HepG2 (cell line): ENCODE results near the gene RAB2B. TPM values are rescaled to one million over a fixed set of nuclear protein-coding genes. Genes with fewer than 3 reads are reported as not detected.

ENCODE experiments used
- CCDC6 ChIP-seq: sonication (generic); formaldehyde crosslinking; IDR thresholded peaks from 2 replicates; pipeline ENCODE4 v1.8.1; 2022; ENCODE audit warnings: mild to moderate bottlenecking, missing genetic modification reagents, moderate library complexity
- DNMT1 ChIP-seq: sonication (generic); formaldehyde crosslinking; IDR thresholded peaks from 2 replicates; pipeline ENCODE4 v1.5.1; 2020; ENCODE audit warnings: mild to moderate bottlenecking, missing genetic modification reagents
- EHMT2 ChIP-seq: fragments of 200-600 bp; sonication (generic); IDR thresholded peaks from 2 replicates; pipeline ENCODE4 v1.7.0; 2017; ENCODE audit warnings: antibody characterized with exemption, low read depth, low read length, borderline replicate concordance
- ELF3 ChIP-seq: IDR thresholded peaks from 2 replicates; pipeline ENCODE4 v1.6.1; 2016; ENCODE audit warnings: missing genetic modification reagents, missing compliant biosample characterization
- ETV5 ChIP-seq: IDR thresholded peaks from 2 replicates; pipeline ENCODE4 v1.6.1; 2018; ENCODE audit warnings: missing biosample characterization, missing genetic modification reagents, inconsistent platforms, borderline replicate concordance
- FIP1L1 ChIP-seq: fragments of 200-400 bp; formaldehyde crosslinking; IDR thresholded peaks from 2 replicates; pipeline ENCODE4 v1.6.1; 2018; ENCODE audit warnings: low read depth, mild to moderate bottlenecking, low read length, moderate library complexity, borderline replicate concordance; ENCODE audit not compliant: insufficient read depth
- FOXP1 ChIP-seq, 2 experiments: fragments of 450-650 bp in 1 of 2; IDR thresholded peaks; 2 replicates each; pipeline ENCODE4 v1.6.1; 2017 to 2018; ENCODE audit warnings: antibody characterized with exemption in 1 of 2
- HES4 ChIP-seq: sonication (generic); formaldehyde crosslinking; IDR thresholded peaks from 2 replicates; pipeline ENCODE4 v1.9.0; 2021; ENCODE audit warnings: mild to moderate bottlenecking, missing genetic modification reagents, borderline replicate concordance
- IRX3 ChIP-seq: sonication (generic); formaldehyde crosslinking; IDR thresholded peaks from 2 replicates; pipeline ENCODE4 v1.8.1; 2023; ENCODE audit warnings: mild to moderate bottlenecking, low read depth, missing genetic modification reagents, borderline replicate concordance
- KDM6A ChIP-seq: IDR thresholded peaks from 2 replicates; pipeline ENCODE4 v1.6.1; 2016; ENCODE audit warnings: low read depth
- PHB2 ChIP-seq: fragments of 450-650 bp; IDR thresholded peaks from 2 replicates; pipeline ENCODE4 v1.6.1; 2018; ENCODE audit not compliant: partially characterized antibody
- TCF7L2 ChIP-seq: IDR thresholded peaks from 2 replicates; pipeline ENCODE4 v1.6.1; 2011; ENCODE audit warnings: mild to moderate bottlenecking, low read depth, low read length, moderate library complexity
- ZBTB7A ChIP-seq: sonication (generic); formaldehyde crosslinking; IDR thresholded peaks from 2 replicates; pipeline ENCODE4 v1.8.0; 2022; ENCODE audit warnings: mild to moderate bottlenecking, missing genetic modification reagents
- ZMAT3 ChIP-seq: sonication (generic); formaldehyde crosslinking; conservative IDR thresholded peaks from 2 replicates; pipeline ENCODE4 v1.7.0; 2021; ENCODE audit warnings: missing genetic modification reagents
- ZNF260 ChIP-seq: sonication (generic); formaldehyde crosslinking; IDR thresholded peaks from 2 replicates; pipeline ENCODE4 v1.4.0; 2020; ENCODE audit warnings: missing genetic modification reagents, low read depth, mild to moderate bottlenecking, borderline replicate concordance
- ZNF333 ChIP-seq: sonication (generic); formaldehyde crosslinking; IDR thresholded peaks from 2 replicates; pipeline ENCODE4 v1.4.0; 2020; ENCODE audit warnings: mild to moderate bottlenecking, missing genetic modification reagents, borderline replicate concordance
- ZNF672 ChIP-seq: sonication (generic); formaldehyde crosslinking; IDR thresholded peaks from 2 replicates; pipeline ENCODE4 v1.8.1; 2022; ENCODE audit warnings: missing genetic modification reagents
- ZNF678 ChIP-seq: sonication (generic); formaldehyde crosslinking; IDR thresholded peaks from 2 replicates; pipeline ENCODE4 v1.4.0; 2020; ENCODE audit warnings: mild to moderate bottlenecking, missing genetic modification reagents
- ZNF788 ChIP-seq: sonication (generic); formaldehyde crosslinking; IDR thresholded peaks from 2 replicates; pipeline ENCODE4 v1.5.0; 2020; ENCODE audit warnings: mild to moderate bottlenecking, missing genetic modification reagents, borderline replicate concordance
- ZSCAN29 ChIP-seq: sonication (generic); formaldehyde crosslinking; conservative IDR thresholded peaks from 2 replicates; pipeline ENCODE4 v1.4.0; 2020; ENCODE audit warnings: mild to moderate bottlenecking, missing genetic modification reagents
- ZSCAN9 ChIP-seq: IDR thresholded peaks from 2 replicates; pipeline ENCODE4 v1.6.1; 2016; ENCODE audit warnings: borderline replicate concordance
- polyA plus RNA-seq, 8 experiments: library from polyadenylated mRNA; depleted of rRNA in 3 of 8; stranded (reverse) in 7 of 8; unstranded in 1 of 8; fragments of >200 nt; fragmentation: Illumina TruSeq in 4 of 8; extraction: Trizol in 4 of 8; gene quantifications; 2 replicates each; pipeline versions ENCODE4 v1.2.1 to v1.2.3, GENCODE V29; 2011 to 2016; ENCODE audit warnings: low read depth in 4 of 8, missing spikeins in 1 of 8, mixed read lengths in 1 of 8; ENCODE audit not compliant: insufficient read depth in 1 of 8
- total RNA-seq, 5 experiments: library from RNA; depleted of rRNA; stranded (reverse); fragments of >200 nt; fragmentation: Illumina TruSeq; extraction: Trizol; gene quantifications; 2 replicates each; pipeline ENCODE4 v1.2.3, GENCODE V29; 2016; ENCODE audit warnings: low read depth in 1 of 5
- TF ChIP-seq, protein P1 (sequence below): IDR thresholded peaks from 2 replicates; pipeline ENCODE4 v1.6.1; 2018; ENCODE audit warnings: missing genetic modification reagents
- TF ChIP-seq, protein P2 (sequence below): sonication (generic); formaldehyde crosslinking; IDR thresholded peaks from 2 replicates; pipeline ENCODE4 v1.5.0; 2020; ENCODE audit warnings: mild to moderate bottlenecking, missing genetic modification reagents
- TF ChIP-seq, protein P3 (sequence below): sonication (generic); formaldehyde crosslinking; conservative IDR thresholded peaks from 2 replicates; pipeline ENCODE4 v1.4.0; 2020; ENCODE audit warnings: missing genetic modification reagents

RAB2B gene
- total and polyA plus RNA-seq, 2 of the 13 experiments (the other 11 are each of a cell fraction or from before 2014, with no cell fraction given): 36.0 to 60.6 TPM

DNA sequence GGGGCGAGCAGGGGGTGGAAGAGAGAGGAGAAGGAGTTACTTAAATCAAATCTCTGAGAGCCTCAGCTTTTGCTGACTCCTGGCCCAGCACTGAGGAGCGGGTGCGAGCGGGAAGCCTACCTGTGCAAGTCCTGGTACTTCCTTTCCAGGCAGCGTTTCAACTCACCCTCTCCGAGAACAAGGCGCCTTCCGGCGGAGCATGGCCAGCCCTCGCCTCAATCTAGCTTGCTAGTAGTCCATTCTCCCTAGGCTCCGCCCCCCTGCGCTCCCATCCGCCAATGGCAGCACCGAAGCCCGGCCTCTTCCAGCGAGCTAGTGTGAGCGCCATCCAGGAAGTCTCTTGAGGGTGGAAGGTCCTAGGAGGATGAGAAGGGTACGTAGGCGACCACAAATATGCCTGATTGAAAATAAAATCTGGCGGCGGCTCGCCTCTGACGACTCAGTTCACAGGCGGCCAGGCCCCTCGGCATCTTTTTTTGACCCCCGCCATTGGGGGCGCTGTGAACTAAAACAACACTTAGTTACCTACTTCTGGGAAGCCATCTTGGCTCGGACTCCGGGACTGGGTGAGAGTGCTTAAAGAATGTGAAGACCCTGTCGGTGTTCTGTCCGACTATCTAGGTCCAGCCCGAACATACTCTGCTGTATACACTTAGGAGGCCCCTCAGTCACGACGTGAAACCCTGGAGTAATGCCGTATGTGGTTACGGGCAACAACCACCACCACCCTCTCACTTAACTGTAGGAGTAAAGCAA is 20.7 kb downstream of the RAB2B start, which contains the start of gene CHD8 (continued):
- TF ChIP-seq ETV5 (CRISPR knock-in tag) (peak; percentile 82; the same call in 1 of the 2 replicates), HES4 (peak; percentile 37; the same call in 1 of the 2 replicates), ZNF672 (no peak), ZSCAN9 (CRISPR knock-in tag) (no peak; the same call in 1 of the 2 replicates), PHB2 (no peak), FOXP1 (IDR thresholded peaks at IDR 0.05) (no peak), FOXP1 (CRISPR knock-in tag; IDR thresholded peaks at IDR 0.05) (no peak), ZMAT3 (CRISPR knock-in tag) (peak; percentile 81), ZNF260 (CRISPR knock-in tag) (no peak), IRX3 (no peak), DNMT1 (no peak), ZNF678 (CRISPR knock-in tag) (no peak; the same call in 1 of the 2 replicates), ZBTB7A (CRISPR knock-in tag) (peak; percentile 90; the same call in 1 of the 2 replicates), ZSCAN29 (no peak), KDM6A (CRISPR knock-in tag) (no peak), ELF3 (CRISPR knock-in tag) (peak; percentile 99), ZNF333 (CRISPR knock-in tag) (peak; percentile 95), ZNF788 (CRISPR knock-in tag) (peak; percentile 95; the same call in 1 of the 2 replicates), FIP1L1 (no peak), EHMT2 (peak; percentile 51; the same call in 1 of the 2 replicates), CCDC6 (CRISPR knock-in tag) (peak; percentile 94), TCF7L2 (no peak)
- TF ChIP-seq, protein P1, sequence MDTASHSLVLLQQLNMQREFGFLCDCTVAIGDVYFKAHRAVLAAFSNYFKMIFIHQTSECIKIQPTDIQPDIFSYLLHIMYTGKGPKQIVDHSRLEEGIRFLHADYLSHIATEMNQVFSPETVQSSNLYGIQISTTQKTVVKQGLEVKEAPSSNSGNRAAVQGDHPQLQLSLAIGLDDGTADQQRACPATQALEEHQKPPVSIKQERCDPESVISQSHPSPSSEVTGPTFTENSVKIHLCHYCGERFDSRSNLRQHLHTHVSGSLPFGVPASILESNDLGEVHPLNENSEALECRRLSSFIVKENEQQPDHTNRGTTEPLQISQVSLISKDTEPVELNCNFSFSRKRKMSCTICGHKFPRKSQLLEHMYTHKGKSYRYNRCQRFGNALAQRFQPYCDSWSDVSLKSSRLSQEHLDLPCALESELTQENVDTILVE (CRISPR knock-in tag): peak; percentile 89
- TF ChIP-seq, protein P2, sequence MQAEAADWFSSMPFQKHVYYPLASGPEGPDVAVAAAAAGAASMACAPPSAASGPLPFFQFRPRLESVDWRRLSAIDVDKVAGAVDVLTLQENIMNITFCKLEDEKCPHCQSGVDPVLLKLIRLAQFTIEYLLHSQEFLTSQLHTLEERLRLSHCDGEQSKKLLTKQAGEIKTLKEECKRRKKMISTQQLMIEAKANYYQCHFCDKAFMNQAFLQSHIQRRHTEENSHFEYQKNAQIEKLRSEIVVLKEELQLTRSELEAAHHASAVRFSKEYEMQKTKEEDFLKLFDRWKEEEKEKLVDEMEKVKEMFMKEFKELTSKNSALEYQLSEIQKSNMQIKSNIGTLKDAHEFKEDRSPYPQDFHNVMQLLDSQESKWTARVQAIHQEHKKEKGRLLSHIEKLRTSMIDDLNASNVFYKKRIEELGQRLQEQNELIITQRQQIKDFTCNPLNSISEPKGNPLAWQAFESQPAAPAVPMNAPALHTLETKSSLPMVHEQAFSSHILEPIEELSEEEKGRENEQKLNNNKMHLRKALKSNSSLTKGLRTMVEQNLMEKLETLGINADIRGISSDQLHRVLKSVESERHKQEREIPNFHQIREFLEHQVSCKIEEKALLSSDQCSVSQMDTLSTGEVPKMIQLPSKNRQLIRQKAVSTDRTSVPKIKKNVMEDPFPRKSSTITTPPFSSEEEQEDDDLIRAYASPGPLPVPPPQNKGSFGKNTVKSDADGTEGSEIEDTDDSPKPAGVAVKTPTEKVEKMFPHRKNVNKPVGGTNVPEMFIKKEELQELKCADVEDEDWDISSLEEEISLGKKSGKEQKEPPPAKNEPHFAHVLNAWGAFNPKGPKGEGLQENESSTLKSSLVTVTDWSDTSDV (CRISPR knock-in tag): no peak
- TF ChIP-seq, protein P3, sequence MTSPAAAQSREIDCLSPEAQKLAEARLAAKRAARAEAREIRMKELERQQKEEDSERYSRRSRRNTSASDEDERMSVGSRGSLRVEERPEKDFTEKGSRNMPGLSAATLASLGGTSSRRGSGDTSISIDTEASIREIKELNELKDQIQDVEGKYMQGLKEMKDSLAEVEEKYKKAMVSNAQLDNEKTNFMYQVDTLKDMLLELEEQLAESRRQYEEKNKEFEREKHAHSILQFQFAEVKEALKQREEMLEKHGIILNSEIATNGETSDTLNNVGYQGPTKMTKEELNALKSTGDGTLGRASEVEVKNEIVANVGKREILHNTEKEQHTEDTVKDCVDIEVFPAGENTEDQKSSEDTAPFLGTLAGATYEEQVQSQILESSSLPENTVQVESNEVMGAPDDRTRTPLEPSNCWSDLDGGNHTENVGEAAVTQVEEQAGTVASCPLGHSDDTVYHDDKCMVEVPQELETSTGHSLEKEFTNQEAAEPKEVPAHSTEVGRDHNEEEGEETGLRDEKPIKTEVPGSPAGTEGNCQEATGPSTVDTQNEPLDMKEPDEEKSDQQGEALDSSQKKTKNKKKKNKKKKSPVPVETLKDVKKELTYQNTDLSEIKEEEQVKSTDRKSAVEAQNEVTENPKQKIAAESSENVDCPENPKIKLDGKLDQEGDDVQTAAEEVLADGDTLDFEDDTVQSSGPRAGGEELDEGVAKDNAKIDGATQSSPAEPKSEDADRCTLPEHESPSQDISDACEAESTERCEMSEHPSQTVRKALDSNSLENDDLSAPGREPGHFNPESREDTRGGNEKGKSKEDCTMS (CRISPR knock-in tag): no peak
